GM19099 (cell line): ENCODE results near the gene MTUS2.

Source experiments
- POLR2A ChIP-seq: IDR thresholded peaks from 3 replicates; pipeline ENCODE4 v1.6.1; 2011; ENCODE audit warnings: low read depth; ENCODE audit not compliant: insufficient read length; ENCODE audit errors: extremely low read depth

MTUS2 gene

GRCh38 chr13:29101905-29102304 lies 281.8 kb downstream of the MTUS2 start:
- no peak for TF ChIP-seq POLR2A

DNA sequence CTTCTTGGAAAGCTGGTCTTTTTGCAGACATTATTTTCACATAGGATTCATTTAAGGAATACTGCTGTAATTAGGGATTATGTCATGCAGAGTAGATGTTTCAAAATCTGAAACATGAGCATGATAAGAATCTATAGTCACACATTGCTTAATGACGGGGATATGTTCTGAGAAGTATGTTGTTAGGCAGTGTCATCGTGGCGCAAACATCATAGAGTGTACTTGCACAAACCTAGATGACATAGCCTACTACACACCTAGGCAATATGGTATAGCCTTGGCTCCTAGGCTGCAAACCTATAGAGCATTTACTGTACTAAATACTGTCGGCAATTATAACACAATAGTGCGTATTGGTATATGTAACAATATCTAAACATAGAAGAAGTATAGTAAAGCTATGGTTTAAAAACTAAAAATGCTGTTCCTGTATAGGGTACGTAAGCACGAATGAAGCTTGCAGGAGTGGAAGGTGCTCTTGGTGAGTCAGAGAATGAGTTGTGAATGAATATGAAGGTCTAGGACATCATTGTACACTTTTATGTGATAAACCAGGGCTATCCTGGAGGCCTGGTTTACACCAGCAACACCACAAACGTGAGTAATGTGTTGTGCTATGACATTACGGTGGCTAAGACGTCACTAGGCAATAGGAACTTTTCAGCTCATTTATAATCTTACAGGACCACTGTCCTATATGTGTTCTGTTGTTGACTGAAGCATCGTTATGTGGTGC lies 283.1 kb downstream of the MTUS2 start:
- no peak for TF ChIP-seq POLR2A

DNA sequence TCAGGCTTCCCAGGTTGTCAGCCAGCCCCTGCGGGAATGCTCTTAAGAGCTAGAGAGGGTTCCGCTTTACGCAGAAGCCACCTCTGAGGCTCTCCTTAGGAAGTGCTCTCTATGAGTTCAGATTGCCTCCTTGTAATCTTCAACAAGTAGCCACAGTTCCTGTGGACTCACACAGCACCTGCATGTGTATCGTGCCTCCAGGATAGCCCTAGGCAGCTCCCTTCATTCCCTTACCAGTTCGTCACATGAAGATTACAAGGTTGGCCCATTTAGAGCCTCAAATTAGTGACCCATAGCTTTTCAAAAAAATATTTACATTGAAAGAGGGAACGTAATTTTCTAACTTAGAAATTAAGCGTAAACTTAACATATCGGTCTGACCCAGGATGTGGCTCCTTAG lies 284.3 kb downstream of the MTUS2 start:
- no peak for TF ChIP-seq POLR2A

DNA sequence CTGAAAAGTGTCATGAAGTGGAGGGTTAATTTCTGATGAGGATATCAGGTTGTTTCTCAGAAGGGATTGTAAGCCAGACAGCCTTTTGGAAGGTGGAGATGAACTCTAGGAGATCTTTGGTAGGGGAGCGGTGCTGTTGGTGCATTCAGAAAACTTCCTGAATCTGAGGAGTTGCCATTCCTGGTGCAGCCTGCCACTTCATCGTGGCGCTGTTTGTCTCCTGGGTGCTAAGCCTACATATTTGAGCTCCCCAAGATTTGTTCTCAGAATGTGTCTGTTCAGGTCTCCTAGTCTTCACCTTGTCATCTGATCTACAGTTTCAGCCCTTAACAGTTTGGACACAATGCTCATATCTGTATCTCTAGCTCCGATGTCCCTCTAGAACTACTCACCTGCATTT lies 285.6 kb downstream of the MTUS2 start:
- TF ChIP-seq POLR2A, result no peak

- no peak for TF ChIP-seq POLR2A
Measured at GRCh38 chr13:29106651-29107050, 286.5 kb downstream of the MTUS2 start.

GRCh38 chr13:29108068-29108786 lies 288.1 kb downstream of the MTUS2 start:
- no peak for TF ChIP-seq POLR2A

- no peak for TF ChIP-seq POLR2A
Measured at GRCh38 chr13:29109987-29110386, 289.8 kb downstream of the MTUS2 start.

DNA sequence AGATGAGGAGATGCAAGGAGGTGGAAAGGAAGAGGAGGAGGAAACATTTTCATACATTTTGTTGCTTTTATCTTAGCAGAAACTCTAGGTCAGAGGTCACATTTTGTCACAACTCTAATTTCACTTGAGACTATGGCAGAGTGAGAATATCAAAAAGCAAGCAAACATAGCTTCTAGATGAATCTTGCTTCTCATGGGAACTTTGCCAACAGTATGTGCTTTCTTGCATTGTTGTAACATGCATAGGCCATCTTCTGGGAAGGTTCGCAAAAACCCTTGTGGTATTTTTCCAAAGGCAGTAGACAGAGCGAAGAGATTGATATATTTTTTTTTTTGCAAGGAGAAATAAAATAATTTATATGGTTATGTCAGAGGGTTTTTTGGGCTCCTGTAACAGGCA lies 291.3 kb downstream of the MTUS2 start:
- no peak for TF ChIP-seq POLR2A

- no peak for TF ChIP-seq POLR2A
Measured at GRCh38 chr13:29115842-29116241, 295.7 kb downstream of the MTUS2 start.

DNA sequence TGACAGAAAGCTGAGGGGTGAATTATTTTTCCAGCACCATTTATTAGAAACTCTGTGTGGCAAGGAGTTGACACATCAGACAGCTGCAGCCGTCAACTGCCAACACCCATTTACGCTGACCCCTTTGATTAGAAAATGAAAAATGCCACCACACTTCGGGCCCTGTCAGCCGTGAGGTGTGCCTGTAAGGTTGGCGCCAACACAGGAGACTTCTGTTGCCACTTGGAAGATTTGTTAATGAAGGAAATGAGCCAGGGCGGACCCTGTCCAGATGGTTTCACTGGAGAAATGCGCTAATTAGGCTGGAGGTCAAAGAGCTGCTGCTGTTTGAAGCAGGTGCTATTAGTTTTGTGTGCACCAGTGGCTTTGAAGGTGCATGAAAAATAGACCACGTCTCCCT lies 297.5 kb downstream of the MTUS2 start:
- no peak for TF ChIP-seq POLR2A

GRCh38 chr13:29118471-29118870 lies 298.3 kb downstream of the MTUS2 start:
- TF ChIP-seq POLR2A, result no peak

DNA sequence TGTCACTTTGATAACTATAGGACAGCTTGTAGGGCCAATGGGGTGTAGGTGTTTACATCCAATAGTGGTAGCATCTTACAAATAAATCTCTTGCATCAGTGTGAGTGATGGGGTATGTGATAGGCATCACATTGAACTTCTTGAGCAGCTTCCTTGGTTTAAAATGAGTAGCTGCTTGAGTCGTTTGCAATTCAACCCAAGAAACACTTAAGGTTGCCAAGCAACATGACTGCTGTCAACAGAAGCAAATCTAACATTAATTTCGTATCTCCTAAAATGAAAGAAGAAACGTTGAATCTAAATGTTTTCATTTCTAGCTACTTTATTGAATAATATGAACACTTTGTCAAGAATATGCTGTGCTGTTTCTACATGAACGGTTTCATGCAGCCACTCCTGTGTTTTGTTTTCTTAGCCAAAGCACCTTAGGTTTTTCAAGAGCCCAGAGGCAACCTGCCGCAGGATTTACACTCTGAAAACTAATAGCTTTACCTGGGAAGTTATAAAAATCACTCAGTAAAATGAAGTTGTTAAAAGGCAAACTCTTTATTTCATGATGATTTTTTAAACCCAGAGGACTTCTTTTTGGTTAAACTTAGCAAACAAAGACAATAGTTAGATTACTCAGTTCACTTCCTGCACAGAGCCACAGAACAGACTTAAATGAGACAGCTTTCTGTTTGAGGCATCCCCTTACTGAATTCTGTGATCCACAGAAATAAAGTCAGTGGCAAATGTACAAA lies 305.2 kb downstream of the MTUS2 start:
- TF ChIP-seq POLR2A, result no peak

GRCh38 chr13:29125934-29126424 lies 305.8 kb downstream of the MTUS2 start:
- TF ChIP-seq POLR2A, result no peak

DNA sequence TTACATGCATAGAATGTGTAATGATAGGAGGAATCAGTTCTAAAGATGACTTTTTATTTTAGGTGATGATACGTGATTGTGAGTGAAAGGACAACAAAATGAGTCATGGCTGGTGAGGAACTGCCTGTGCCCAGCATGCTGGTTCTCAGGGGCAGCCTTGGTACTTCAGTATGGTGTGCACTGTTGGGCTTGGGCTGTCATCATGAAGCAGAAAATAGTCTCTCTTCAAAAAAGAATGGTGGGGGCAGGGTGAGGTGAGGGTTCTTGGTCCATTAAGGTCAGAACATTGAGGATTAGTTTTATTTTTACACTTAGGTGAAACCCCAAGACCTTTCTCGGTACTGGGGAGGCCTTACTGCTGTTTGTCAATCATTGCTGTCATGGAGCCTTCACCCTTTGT lies 309.5 kb downstream of the MTUS2 start:
- TF ChIP-seq POLR2A, result no peak

GRCh38 chr13:29131159-29131558 lies 311.0 kb downstream of the MTUS2 start:
- no peak for TF ChIP-seq POLR2A

- no peak for TF ChIP-seq POLR2A
Measured at GRCh38 chr13:29131881-29132668, 311.9 kb downstream of the MTUS2 start.

- TF ChIP-seq POLR2A, result no peak
Measured at GRCh38 chr13:29136341-29136740, 316.2 kb downstream of the MTUS2 start.
